GM12892 (cell line): ENCODE data around the gene PSPC1.

Experiments used
- DNase-seq: peaks from one replicate; pipeline ENCODE4 v3.0.0; 2011; ENCODE audit not compliant: insufficient read length
- FAIRE-seq: peaks from 2 replicates; lab custom pipeline; 2011; peaks lifted over from hg19 to GRCh38; lab: Jason Lieb, UNC
- POLR2A ChIP-seq: IDR thresholded peaks from 2 replicates; pipeline ENCODE4 v1.6.1; 2011; ENCODE audit warnings: low read depth, low read length, control low read depth
- POLR2AphosphoS5 ChIP-seq: IDR thresholded peaks from 2 replicates; pipeline ENCODE4 v1.6.1; 2011; ENCODE audit warnings: low read depth, low read length, control low read depth
- TAF1 ChIP-seq: IDR thresholded peaks from 2 replicates; pipeline ENCODE4 v1.6.1; 2011; ENCODE audit warnings: low read depth, mild to moderate bottlenecking, control low read depth, low read length, borderline replicate concordance

The PSPC1 gene

GRCh38 chr13:19685437-19685836, 97.3 kb downstream of the PSPC1 start:
- no peak for FAIRE-seq
- TF ChIP-seq POLR2AphosphoS5 (no peak), TAF1 (no peak), POLR2A (no peak)
- DNase-seq: no peak

- TF ChIP-seq POLR2A (no peak), TAF1 (no peak), POLR2AphosphoS5 (no peak)
- DNase-seq: no peak
- FAIRE-seq: no peak
Measured at GRCh38 chr13:19685034-19685433, 97.7 kb downstream of the PSPC1 start.

- TF ChIP-seq TAF1: no peak
- no peak for TF ChIP-seq POLR2AphosphoS5
- no peak for TF ChIP-seq POLR2A
- FAIRE-seq (no peak), DNase-seq (no peak)
Measured at GRCh38 chr13:19681517-19681916, 101.2 kb downstream of the PSPC1 start.

GRCh38 chr13:19680751-19681150, 102.0 kb downstream of the PSPC1 start:
- DNase-seq (no peak), FAIRE-seq (no peak)
- TF ChIP-seq TAF1 (no peak), POLR2AphosphoS5 (no peak), POLR2A (no peak)

- TF ChIP-seq TAF1 (no peak), POLR2A (no peak), POLR2AphosphoS5 (no peak)
- FAIRE-seq: no peak
- DNase-seq: no peak
Measured at GRCh38 chr13:19676168-19676567, 106.6 kb downstream of the PSPC1 start.

GRCh38 chr13:19674898-19675297, 107.8 kb downstream of the PSPC1 start:
- no peak for FAIRE-seq
- TF ChIP-seq POLR2AphosphoS5 (no peak), POLR2A (no peak), TAF1 (no peak)
- no peak for DNase-seq

- DNase-seq (no peak), FAIRE-seq (no peak)
- TF ChIP-seq POLR2A (no peak), POLR2AphosphoS5 (no peak), TAF1 (no peak)
Measured at GRCh38 chr13:19673473-19674430, 109.0 kb downstream of the PSPC1 start.

- FAIRE-seq: no peak
- TF ChIP-seq TAF1: no peak
- no peak for TF ChIP-seq POLR2A
- TF ChIP-seq POLR2AphosphoS5: no peak
- DNase-seq: no peak
Measured at GRCh38 chr13:19672990-19673389, 109.8 kb downstream of the PSPC1 start.

- DNase-seq (no peak), FAIRE-seq (no peak)
- no peak for TF ChIP-seq POLR2AphosphoS5
- no peak for TF ChIP-seq POLR2A
- TF ChIP-seq TAF1: no peak
Measured at GRCh38 chr13:19670147-19670546, 112.6 kb downstream of the PSPC1 start.

GRCh38 chr13:19668778-19669177, 114.0 kb downstream of the PSPC1 start:
- no peak for FAIRE-seq
- DNase-seq: no peak

GRCh38 chr13:19665427-19665859, 117.3 kb downstream of the PSPC1 start:
- TF ChIP-seq TAF1 (no peak), POLR2AphosphoS5 (no peak), POLR2A (no peak)
- no peak for FAIRE-seq
- no peak for DNase-seq

More at GRCh38 chr13:19668778-19669177, 114.0 kb downstream of the PSPC1 start:
- TF ChIP-seq POLR2AphosphoS5 (no peak), TAF1 (no peak), POLR2A (no peak)

- DNase-seq (no peak), FAIRE-seq (no peak)
- TF ChIP-seq POLR2A (no peak), TAF1 (no peak), POLR2AphosphoS5 (no peak)
Measured at GRCh38 chr13:19664481-19665230, 118.1 kb downstream of the PSPC1 start.
